Liver (tissue), 9 donors: ENCODE results near the gene EFNA3. TPM values are rescaled to one million over a fixed set of nuclear protein-coding genes. Genes with fewer than 3 reads are reported as not detected.

ENCODE experiments used
- DNase-seq: peaks from one replicate; pipeline ENCODE4 v3.0.0-alpha.2; 2017; ENCODE audit warnings: low spot score
- H3K27ac ChIP-seq, 2 donors: one replicate each; pipeline ENCODE4 v1.7.0; 2013; ENCODE audit warnings: inconsistent platforms in 2 of 2, low read length in 2 of 2, control low read depth in 1 of 2, low read depth in 1 of 2, mild to moderate bottlenecking in 1 of 2
- H3K27me3 ChIP-seq, 4 donors: one replicate each; pipeline versions ENCODE4 v1.6.1 to v1.7.0; 2013; ENCODE audit warnings: low read length in 3 of 4, inconsistent platforms in 1 of 4, mild to moderate bottlenecking in 1 of 4, moderate library complexity in 1 of 4; ENCODE audit not compliant: control insufficient read depth in 4 of 4, insufficient read depth in 4 of 4
- H3K36me3 ChIP-seq, 4 donors: one replicate each; pipeline versions ENCODE4 v1.6.1 to v1.7.0; 2013; ENCODE audit warnings: low read length in 3 of 4, mild to moderate bottlenecking in 3 of 4, low read depth in 1 of 4, moderate library complexity in 1 of 4; ENCODE audit not compliant: control insufficient read depth in 4 of 4, insufficient read depth in 3 of 4
- H3K4me1 ChIP-seq, 4 donors: one replicate each; pipeline versions ENCODE4 v1.6.1 to v1.7.0; 2013; ENCODE audit warnings: low read length in 3 of 4, mild to moderate bottlenecking in 3 of 4, moderate library complexity in 1 of 4; ENCODE audit not compliant: control insufficient read depth in 4 of 4, insufficient read depth in 4 of 4
- H3K4me3 ChIP-seq, 3 donors: one replicate each; pipeline versions ENCODE4 v1.6.1 to v1.7.0; 2013; ENCODE audit warnings: low read length in 3 of 3, control low read depth in 1 of 3, low read depth in 1 of 3, mild to moderate bottlenecking in 1 of 3
- H3K9ac ChIP-seq, 2 donors: one replicate each; pipeline ENCODE4 v1.7.0; 2013; ENCODE audit warnings: low read length in 2 of 2, mild to moderate bottlenecking in 2 of 2, moderate library complexity in 2 of 2, control low read depth in 1 of 2, low read depth in 1 of 2
- H3K9me3 ChIP-seq, 4 donors: one replicate each; pipeline versions ENCODE4 v1.6.1 to v1.7.0; 2013; ENCODE audit warnings: low read length in 3 of 4; ENCODE audit not compliant: control insufficient read depth in 4 of 4
- CTCF ChIP-seq: fragments of 150-350 bp; IDR thresholded peaks from 2 replicates; pipeline ENCODE4 v1.5.1; 2017; ENCODE audit warnings: improper control_type of control experiment, low read depth, low read length; ENCODE audit not compliant: missing input control
- EGR1 ChIP-seq, 2 donors: IDR thresholded peaks; 2 replicates each; pipeline ENCODE4 v1.6.1; 2016 to 2018; ENCODE audit warnings: antibody characterized with exemption in 2 of 2, low read depth in 2 of 2
- FOXA1 ChIP-seq: IDR thresholded peaks from 2 replicates; pipeline ENCODE4 v1.6.1; 2016; ENCODE audit warnings: antibody characterized with exemption
- GABPA ChIP-seq, 2 donors: IDR thresholded peaks in 1 of 2; conservative IDR thresholded peaks in 1 of 2; 2 replicates each; pipeline ENCODE4 v1.6.1; 2016; ENCODE audit warnings: antibody characterized with exemption in 2 of 2, mild to moderate bottlenecking in 1 of 2, moderate library complexity in 1 of 2
- HNF4A ChIP-seq, 2 donors: conservative IDR thresholded peaks; 2 replicates each; pipeline ENCODE4 v1.6.1; 2016; ENCODE audit warnings: antibody characterized with exemption in 2 of 2, mild to moderate bottlenecking in 2 of 2
- JUND ChIP-seq, 2 donors: IDR thresholded peaks; 2 replicates each; pipeline ENCODE4 v1.6.1; 2016; ENCODE audit warnings: antibody characterized with exemption in 2 of 2
- NR2F2 ChIP-seq: IDR thresholded peaks from 2 replicates; pipeline ENCODE4 v1.6.1; 2016; ENCODE audit warnings: antibody characterized with exemption
- RAD21 ChIP-seq, 2 donors: IDR thresholded peaks; 2 replicates each; pipeline ENCODE4 v1.6.1; 2016; ENCODE audit warnings: antibody characterized with exemption in 2 of 2, mild to moderate bottlenecking in 2 of 2
- REST ChIP-seq: IDR thresholded peaks from 2 replicates; pipeline ENCODE4 v1.6.1; 2016; ENCODE audit warnings: antibody characterized with exemption, mild to moderate bottlenecking
- RXRA ChIP-seq, 2 donors: IDR thresholded peaks; 2 replicates each; pipeline ENCODE4 v1.6.1; 2017 to 2018; ENCODE audit warnings: antibody characterized with exemption in 2 of 2, mild to moderate bottlenecking in 1 of 2
- SP1 ChIP-seq: IDR thresholded peaks from 2 replicates; pipeline ENCODE4 v1.6.1; 2018; ENCODE audit warnings: antibody characterized with exemption, mild to moderate bottlenecking
- YY1 ChIP-seq: IDR thresholded peaks from 2 replicates; pipeline ENCODE4 v1.6.1; 2016; ENCODE audit warnings: antibody characterized with exemption, mild to moderate bottlenecking
- WGBS: extraction: QIAGEN DNeasy Blood & Tissue Kit; methylation state at CpG from one replicate; pipeline ENCODE4 v1.1.7; 2013; 5-methylcytosine and 5-hydroxymethylcytosine counted together
- polyA plus RNA-seq, 2 donors: library from polyadenylated mRNA; stranded (reverse) in 1 of 2; unstranded in 1 of 2; fragments of 200-250 nt in 1 of 2; fragments of >200 nt in 1 of 2; fragmentation: Nextera tagmentation in 1 of 2; extraction: Ambion mirVana in 1 of 2; gene quantifications; one replicate each; pipeline versions ENCODE4 v1.2.1 to v1.2.3, GENCODE V29; 2013 to 2015
- total RNA-seq, 2 donors: library from RNA; depleted of rRNA; stranded (reverse); fragments of >200 nt; gene quantifications; one replicate each; pipeline ENCODE4 v1.2.3, GENCODE V29; 2014
- TF ChIP-seq, protein P1 (sequence below): IDR thresholded peaks from 2 replicates; pipeline ENCODE4 v1.6.1; 2016; ENCODE audit warnings: antibody characterized with exemption
- donor health status: healthy.
- donor health status: healthy.
- donor health status: healthy.
- donor health status: healthy.
- donor health status: healthy.

Gene EFNA3
- total and polyA plus RNA-seq, 4 donors, result 0.47 to 3.7 (median 1.1) TPM

DNA sequence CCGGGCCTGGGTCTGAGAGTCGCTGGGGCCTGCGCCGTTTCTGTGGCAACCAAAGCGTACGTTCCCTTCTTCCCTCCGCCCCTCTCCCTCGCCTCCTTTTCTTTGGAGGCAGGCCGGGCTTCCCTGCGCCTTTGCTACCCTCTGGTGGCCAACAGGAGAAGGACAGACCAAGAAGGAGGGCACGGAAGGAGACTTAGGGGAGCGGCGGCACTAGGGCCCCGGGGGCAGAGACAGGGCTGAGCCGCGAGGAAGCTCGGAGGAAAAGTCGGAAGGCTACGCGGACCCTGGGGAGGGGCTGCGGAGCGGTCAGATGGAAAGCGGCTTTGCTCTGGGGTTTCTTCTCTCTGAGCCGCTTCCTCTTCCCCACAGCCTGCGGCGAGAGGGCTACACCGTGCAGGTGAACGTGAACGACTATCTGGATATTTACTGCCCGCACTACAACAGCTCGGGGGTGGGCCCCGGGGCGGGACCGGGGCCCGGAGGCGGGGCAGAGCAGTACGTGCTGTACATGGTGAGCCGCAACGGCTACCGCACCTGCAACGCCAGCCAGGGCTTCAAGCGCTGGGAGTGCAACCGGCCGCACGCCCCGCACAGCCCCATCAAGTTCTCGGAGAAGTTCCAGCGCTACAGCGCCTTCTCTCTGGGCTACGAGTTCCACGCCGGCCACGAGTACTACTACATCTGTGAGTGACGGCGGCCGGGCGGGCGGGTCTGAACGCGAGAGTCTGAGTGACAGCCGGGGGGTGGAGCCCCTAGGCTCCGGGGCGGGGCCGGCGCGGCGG, 6.3 kb downstream of the EFNA3 start:
- peak; percentile 10 to 66 for TF ChIP-seq RXRA (IDR thresholded peaks at IDR 0.05)
- TF ChIP-seq JUND (IDR thresholded peaks at IDR 0.05), result no peak
- TF ChIP-seq CTCF, result peak; percentile 94
- TF ChIP-seq NR2F2, result peak; percentile 29
- peak in 1 of 2 donors; percentile 28 for TF ChIP-seq GABPA (IDR thresholded peaks at IDR 0.05 in 1 of 2, conservative IDR thresholded peaks at IDR 0.05 in 1 of 2)
- peak; percentile 45 for TF ChIP-seq YY1
- TF ChIP-seq REST, result peak; percentile 59
- TF ChIP-seq SP1, result peak; percentile 58
- TF ChIP-seq, protein P1, sequence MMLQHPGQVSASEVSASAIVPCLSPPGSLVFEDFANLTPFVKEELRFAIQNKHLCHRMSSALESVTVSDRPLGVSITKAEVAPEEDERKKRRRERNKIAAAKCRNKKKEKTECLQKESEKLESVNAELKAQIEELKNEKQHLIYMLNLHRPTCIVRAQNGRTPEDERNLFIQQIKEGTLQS, result no peak
- no peak for TF ChIP-seq EGR1 (IDR thresholded peaks at IDR 0.05; ENCODE audit: low read depth in 2 of 2)
- peak; percentile 17 for TF ChIP-seq FOXA1
- TF ChIP-seq RAD21 (IDR thresholded peaks at IDR 0.05), result peak; percentile 96 to 97
- peak; percentile 5 to 18 for TF ChIP-seq HNF4A (conservative IDR thresholded peaks at IDR 0.05)
- Histone ChIP-seq H3K4me3 (peak overlapping the region; percentile 21 to 68 (median 51)), H3K36me3 (no peaks in the 10 kb centered on the region), H3K9ac (peak overlapping the region; percentile 0 to 53), H3K9me3 (no peaks in the 10 kb centered on the region), H3K4me1 (peaks cover 16 to 47% (median 33%) of the 10 kb centered on the region in 4 donors), H3K27ac (peak overlapping the region; percentile 79 to 93), H3K27me3 (peaks cover 0 to 21% (median 8%) of the 10 kb centered on the region in 4 donors)
- under 1% methylated on average over 67 of the region's 67 CpGs for WGBS
- DNase-seq, result peak; percentile 93

DNA sequence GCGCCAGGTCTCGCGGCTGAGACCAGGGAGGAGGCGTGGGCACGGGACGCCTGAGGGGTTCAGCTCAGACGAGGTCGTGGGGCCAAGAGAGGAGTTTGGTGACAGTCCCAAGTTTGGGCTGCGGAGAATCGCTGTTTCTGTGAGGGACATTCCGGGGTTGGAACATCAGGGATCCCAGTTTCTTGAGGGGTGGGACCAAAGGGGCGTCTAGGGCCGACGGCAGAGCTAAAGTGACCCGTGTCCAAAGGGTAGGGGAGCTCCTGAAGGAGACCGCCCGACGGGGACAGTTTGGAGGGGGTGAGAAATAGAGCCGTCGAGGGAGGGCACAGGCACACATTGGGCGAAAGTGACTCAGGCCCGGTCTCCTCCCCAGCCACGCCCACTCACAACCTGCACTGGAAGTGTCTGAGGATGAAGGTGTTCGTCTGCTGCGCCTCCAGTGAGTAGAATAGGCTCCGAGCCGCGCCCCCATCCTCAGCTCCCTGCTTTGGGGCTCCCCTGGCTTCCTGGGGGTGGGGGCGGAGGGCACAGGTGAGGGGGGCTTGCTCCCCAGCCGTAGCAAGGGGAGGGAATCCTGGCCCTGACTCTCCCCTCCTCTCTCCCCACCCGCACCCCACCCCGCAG, 7.0 kb downstream of the EFNA3 start:
- DNase-seq, result peak; percentile 68
- Histone ChIP-seq H3K4me1 (peaks cover 13 to 40% (median 27%) of the 10 kb centered on the region in 4 donors), H3K36me3 (no peaks in the 10 kb centered on the region), H3K27me3 (peaks cover 0 to 21% (median 8%) of the 10 kb centered on the region in 4 donors), H3K9me3 (no peaks in the 10 kb centered on the region), H3K27ac (peak overlapping the region; percentile 79 to 93), H3K9ac (peak overlapping the region; percentile 0 to 5), H3K4me3 (peak overlapping the region; percentile 5 to 68 (median 21))
- peak; percentile 4 for TF ChIP-seq YY1
- TF ChIP-seq GABPA (IDR thresholded peaks at IDR 0.05 in 1 of 2, conservative IDR thresholded peaks at IDR 0.05 in 1 of 2), result no peak
- WGBS, result 2% methylated on average over 32 of the region's 32 CpGs
